Neural crest cell (in vitro differentiated cells): ENCODE data around the gene RABL2A. TPM values are rescaled to one million over a fixed set of nuclear protein-coding genes. Genes with fewer than 3 reads are reported as not detected.
"Not testable (repeated sequence)": the region's sequence is repeated elsewhere in the genome, so short reads cannot be mapped to it uniquely, and the experiment has no call there.

Experiments used
- DNase-seq: peaks from one replicate; pipeline ENCODE4 v3.0.0; 2021; ENCODE audit warnings: low read depth, mixed read lengths, low spot score
- H3K27ac Mint-ChIP-seq: one replicate; pipeline ENCODE4 v1.8.0; 2021; ENCODE audit warnings: mild to moderate bottlenecking, mixed read lengths; ENCODE audit not compliant: unreplicated experiment
- H3K27me3 Mint-ChIP-seq: 2 replicates; pipeline ENCODE4 v1.8.0; 2021; ENCODE audit warnings: low read depth, mild to moderate bottlenecking, mixed read lengths
- H3K36me3 Mint-ChIP-seq: 2 replicates; pipeline ENCODE4 v1.8.0; 2021; ENCODE audit warnings: low read depth, mild to moderate bottlenecking, mixed read lengths
- H3K4me1 Mint-ChIP-seq: 2 replicates; pipeline ENCODE4 v1.8.0; 2021; ENCODE audit warnings: mixed read lengths
- H3K4me3 Mint-ChIP-seq: one replicate; pipeline ENCODE4 v1.8.0; 2021; ENCODE audit warnings: mild to moderate bottlenecking, mixed read lengths
- H3K9me3 Mint-ChIP-seq: 2 replicates; pipeline ENCODE4 v1.8.0; 2021; ENCODE audit warnings: mixed read lengths
- CTCF ChIP-seq: fragments of 200-600 bp; sonication (generic); conservative IDR thresholded peaks from 2 replicates; pipeline ENCODE4 v1.5.0; 2021; ENCODE audit warnings: antibody characterized with exemption, mild to moderate bottlenecking
- total RNA-seq: library from RNA; stranded (reverse); gene quantifications from 2 replicates; pipeline ENCODE4 v1.2.1, GENCODE V29; 2021

RABL2A gene
- total RNA-seq, 1 donor from 2014 or later = 35.4 TPM

- H3K4me1 Mint-ChIP-seq, DNase-seq, H3K9me3 Mint-ChIP-seq, H3K27ac Mint-ChIP-seq, H3K27me3 Mint-ChIP-seq, H3K36me3 Mint-ChIP-seq, H3K4me3 Mint-ChIP-seq: not testable (repeated sequence)
Observed at GRCh38 chr2:113669013-113669412, 41.9 kb downstream of the RABL2A start.

- Mint-ChIP-seq H3K27ac (no peak overlapping the region), H3K9me3 (no peaks in the 10 kb centered on the region)
Observed at GRCh38 chr2:113672326-113672932, 45.4 kb downstream of the RABL2A start.

GRCh38 chr2:113675875-113676274 is 48.8 kb downstream of the RABL2A start:
- Mint-ChIP-seq H3K27me3 (no peaks in the 10 kb centered on the region), H3K4me1 (no peaks in the 10 kb centered on the region), H3K9me3 (no peaks in the 10 kb centered on the region), H3K4me3 (no peak overlapping the region), H3K36me3 (no peaks in the 10 kb centered on the region), H3K27ac (no peak overlapping the region)
- no peak for DNase-seq
- TF ChIP-seq CTCF = no peak

More at GRCh38 chr2:113672326-113672932, 45.4 kb downstream of the RABL2A start:
- no peaks in the 10 kb centered on the region for H3K4me1 Mint-ChIP-seq
- no peaks in the 10 kb centered on the region for H3K36me3 Mint-ChIP-seq
- no peak for DNase-seq
- H3K4me3 Mint-ChIP-seq = no peak overlapping the region
- no peak for TF ChIP-seq CTCF
- H3K27me3 Mint-ChIP-seq = no peaks in the 10 kb centered on the region

- H3K9me3 Mint-ChIP-seq = no peaks in the 10 kb centered on the region
- TF ChIP-seq CTCF = no peak
- H3K36me3 Mint-ChIP-seq = no peaks in the 10 kb centered on the region
Observed at GRCh38 chr2:113676623-113677266, 49.7 kb downstream of the RABL2A start.

GRCh38 chr2:113677330-113677729 is 50.3 kb downstream of the RABL2A start:
- Mint-ChIP-seq H3K36me3 (no peaks in the 10 kb centered on the region), H3K27me3 (peaks cover 6% of the 10 kb centered on the region), H3K4me3 (no peak overlapping the region), H3K9me3 (no peaks in the 10 kb centered on the region), H3K4me1 (no peaks in the 10 kb centered on the region), H3K27ac (no peak overlapping the region)
- DNase-seq = no peak
- TF ChIP-seq CTCF = no peak

More at GRCh38 chr2:113676623-113677266, 49.7 kb downstream of the RABL2A start:
- no peak overlapping the region for H3K27ac Mint-ChIP-seq
- DNase-seq = no peak
- H3K4me1 Mint-ChIP-seq = no peaks in the 10 kb centered on the region
- no peak overlapping the region for H3K4me3 Mint-ChIP-seq
- H3K27me3 Mint-ChIP-seq = peaks cover under 1% of the 10 kb centered on the region

- peaks cover 6% of the 10 kb centered on the region for H3K27me3 Mint-ChIP-seq
Observed at GRCh38 chr2:113679457-113679856, 52.4 kb downstream of the RABL2A start.

More at GRCh38 chr2:113679457-113679856, 52.4 kb downstream of the RABL2A start:
- DNase-seq = no peak
- H3K4me1 Mint-ChIP-seq = no peaks in the 10 kb centered on the region
- H3K27ac Mint-ChIP-seq = no peak overlapping the region
- H3K36me3 Mint-ChIP-seq = no peaks in the 10 kb centered on the region
- no peak for TF ChIP-seq CTCF
- no peaks in the 10 kb centered on the region for H3K9me3 Mint-ChIP-seq
- H3K4me3 Mint-ChIP-seq = no peak overlapping the region
